Progenitor cell of endocrine pancreas (in vitro differentiated cells): ENCODE measurements around the gene SCP2. TPM values are rescaled to one million over a fixed set of nuclear protein-coding genes. Genes with fewer than 3 reads are reported as not detected.

Source experiments
- DNase-seq: peaks from one replicate; pipeline ENCODE4 v3.0.0; 2021; ENCODE audit warnings: low spot score; ENCODE audit not compliant: unreplicated experiment
- H3K27ac Mint-ChIP-seq: 2 replicates; pipeline ENCODE4 v1.8.0; 2021; ENCODE audit warnings: mild to moderate bottlenecking, moderate library complexity, mixed read lengths
- H3K27me3 Mint-ChIP-seq: 2 replicates; pipeline ENCODE4 v1.8.0; 2021; ENCODE audit warnings: mixed read lengths
- H3K36me3 Mint-ChIP-seq: 2 replicates; pipeline ENCODE4 v1.8.0; 2022; ENCODE audit warnings: mixed read lengths; ENCODE audit not compliant: insufficient read depth
- H3K4me1 Mint-ChIP-seq: 2 replicates; pipeline ENCODE4 v1.8.0; 2021; ENCODE audit warnings: low read depth, mixed read lengths
- H3K4me3 Mint-ChIP-seq: 2 replicates; pipeline ENCODE4 v1.8.0; 2021; ENCODE audit warnings: low read depth, mild to moderate bottlenecking, moderate library complexity, mixed read lengths
- H3K9me3 Mint-ChIP-seq: 2 replicates; pipeline ENCODE4 v1.8.0; 2021; ENCODE audit warnings: low read depth, mixed read lengths
- CTCF ChIP-seq: fragments of 200-600 bp; sonication (generic); IDR thresholded peaks from one replicate; pipeline ENCODE4 v1.5.0; 2021; ENCODE audit warnings: antibody characterized with exemption, mild to moderate bottlenecking; ENCODE audit not compliant: unreplicated experiment
- total RNA-seq: library from RNA; stranded (reverse); gene quantifications from 2 replicates; pipeline ENCODE4 v1.2.1, GENCODE V29; 2021

SCP2 gene
- total RNA-seq, 1 donor from 2014 or later: 60.8 TPM

GRCh38 chr1:53071167-53071865 is 144.2 kb downstream of the SCP2 start:
- no peak overlapping the region for H3K4me3 Mint-ChIP-seq
- no peaks in the 10 kb centered on the region for H3K4me1 Mint-ChIP-seq
- no peaks in the 10 kb centered on the region for H3K36me3 Mint-ChIP-seq
- H3K9me3 Mint-ChIP-seq: no peaks in the 10 kb centered on the region
- TF ChIP-seq CTCF: no peak
- peak; percentile 7 for DNase-seq
- peaks cover 58% of the 10 kb centered on the region for H3K27me3 Mint-ChIP-seq
- H3K27ac Mint-ChIP-seq: no peak overlapping the region

GRCh38 chr1:53071915-53072314 is 144.8 kb downstream of the SCP2 start:
- Mint-ChIP-seq H3K27me3 (peaks cover 52% of the 10 kb centered on the region), H3K27ac (no peak overlapping the region), H3K4me3 (no peak overlapping the region), H3K9me3 (no peaks in the 10 kb centered on the region), H3K4me1 (no peaks in the 10 kb centered on the region), H3K36me3 (no peaks in the 10 kb centered on the region)
- no peak for DNase-seq
- no peak for TF ChIP-seq CTCF

GRCh38 chr1:53073287-53073686 is 146.2 kb downstream of the SCP2 start:
- no peak overlapping the region for H3K4me3 Mint-ChIP-seq
- no peaks in the 10 kb centered on the region for H3K9me3 Mint-ChIP-seq
- no peak for DNase-seq
- no peak overlapping the region for H3K27ac Mint-ChIP-seq
- no peak for TF ChIP-seq CTCF
- H3K4me1 Mint-ChIP-seq: no peaks in the 10 kb centered on the region
- H3K36me3 Mint-ChIP-seq: no peaks in the 10 kb centered on the region
- peaks cover 46% of the 10 kb centered on the region for H3K27me3 Mint-ChIP-seq

- Mint-ChIP-seq H3K4me3 (no peak overlapping the region), H3K9me3 (no peaks in the 10 kb centered on the region), H3K4me1 (no peaks in the 10 kb centered on the region), H3K27ac (no peak overlapping the region), H3K27me3 (peaks cover 40% of the 10 kb centered on the region), H3K36me3 (no peaks in the 10 kb centered on the region)
- no peak for TF ChIP-seq CTCF
- DNase-seq: no peak
Observed at GRCh38 chr1:53073868-53074311, 146.8 kb downstream of the SCP2 start.

GRCh38 chr1:53074313-53075154 is 147.5 kb downstream of the SCP2 start:
- no peak for TF ChIP-seq CTCF
- Mint-ChIP-seq H3K36me3 (no peaks in the 10 kb centered on the region), H3K27ac (peak overlapping the region; percentile 77), H3K4me1 (no peaks in the 10 kb centered on the region), H3K27me3 (peaks cover 42% of the 10 kb centered on the region), H3K9me3 (no peaks in the 10 kb centered on the region), H3K4me3 (no peak overlapping the region)
- DNase-seq: no peak
